Trophoblast cell (in vitro differentiated cells and primary cell): ENCODE data around the gene LRATD1.
A peak's percentile ranks its signal among the peaks of the same experiment; 100 is the strongest.

ENCODE experiments used
- DNase-seq, 2 donors: peaks; one replicate each; pipeline ENCODE4 v3.0.0-alpha.2; 2016
- H2AFZ ChIP-seq: 2 replicates; pipeline ENCODE4 v1.6.1; 2013; ENCODE audit warnings: low read length, moderate library complexity, mild to moderate bottlenecking; ENCODE audit not compliant: insufficient read depth, poor library complexity
- H2AK5ac ChIP-seq: 2 replicates; pipeline ENCODE4 v1.6.1; 2013; ENCODE audit warnings: mild to moderate bottlenecking, low read length
- H2BK120ac ChIP-seq: 2 replicates; pipeline ENCODE4 v1.6.1; 2013; ENCODE audit warnings: low read length, mild to moderate bottlenecking, moderate library complexity; ENCODE audit not compliant: insufficient read depth, poor library complexity
- H2BK12ac ChIP-seq: 2 replicates; pipeline ENCODE4 v1.6.1; 2013; ENCODE audit warnings: mild to moderate bottlenecking, low read length, moderate library complexity
- H2BK5ac ChIP-seq: 2 replicates; pipeline ENCODE4 v1.6.1; 2013; ENCODE audit warnings: low read length, low read depth, moderate library complexity, mild to moderate bottlenecking; ENCODE audit not compliant: poor library complexity
- H3K14ac ChIP-seq: 2 replicates; pipeline ENCODE4 v1.6.1; 2013; ENCODE audit warnings: mild to moderate bottlenecking, low read length
- H3K18ac ChIP-seq: 2 replicates; pipeline ENCODE4 v1.6.1; 2013; ENCODE audit warnings: mild to moderate bottlenecking, low read length
- H3K23ac ChIP-seq: 2 replicates; pipeline ENCODE4 v1.6.1; 2013; ENCODE audit warnings: low read length
- H3K27ac ChIP-seq: 2 replicates; pipeline ENCODE4 v1.5.1; 2013; ENCODE audit warnings: low read depth, mild to moderate bottlenecking, inconsistent platforms, low read length, moderate library complexity
- H3K27me3 ChIP-seq: 2 replicates; pipeline ENCODE4 v1.6.1; 2013; ENCODE audit warnings: inconsistent platforms, mild to moderate bottlenecking, low read length, moderate library complexity; ENCODE audit not compliant: insufficient read depth
- H3K36me3 ChIP-seq, 2 experiments: 1 replicate in 1 of 2; 2 replicates in 1 of 2; pipeline ENCODE4 v1.6.1; 2013; ENCODE audit warnings: low read length in 2 of 2, mild to moderate bottlenecking in 2 of 2, moderate library complexity in 1 of 2; ENCODE audit not compliant: insufficient read depth in 2 of 2, control insufficient read depth in 1 of 2
- H3K4ac ChIP-seq: 2 replicates; pipeline ENCODE4 v1.6.1; 2013; ENCODE audit warnings: low read depth, mild to moderate bottlenecking, low read length, moderate library complexity
- H3K4me1 ChIP-seq, 2 experiments: 1 replicate in 1 of 2; 2 replicates in 1 of 2; pipeline ENCODE4 v1.6.1; 2013; ENCODE audit warnings: low read length in 2 of 2, mild to moderate bottlenecking in 2 of 2, moderate library complexity in 1 of 2; ENCODE audit not compliant: insufficient read depth in 2 of 2, control insufficient read depth in 1 of 2
- H3K4me2 ChIP-seq: 2 replicates; pipeline ENCODE4 v1.6.1; 2013; ENCODE audit warnings: inconsistent platforms, mild to moderate bottlenecking, low read length, moderate library complexity
- H3K4me3 ChIP-seq: 2 replicates; pipeline ENCODE4 v1.5.1; 2013; ENCODE audit warnings: mild to moderate bottlenecking, low read depth, low read length, inconsistent platforms
- H3K79me1 ChIP-seq: one replicate; pipeline ENCODE4 v1.6.1; 2013; ENCODE audit warnings: low read length
- H3K79me2 ChIP-seq: 2 replicates; pipeline ENCODE4 v1.6.1; 2013; ENCODE audit warnings: low read length, mild to moderate bottlenecking; ENCODE audit not compliant: control insufficient read depth, insufficient read depth, poor library complexity
- H3K9ac ChIP-seq: 2 replicates; pipeline ENCODE4 v1.6.1; 2013; ENCODE audit warnings: mild to moderate bottlenecking, low read length
- H3K9me3 ChIP-seq: 2 replicates; pipeline ENCODE4 v1.6.1; 2013; ENCODE audit warnings: low read depth, mild to moderate bottlenecking, control low read depth, inconsistent platforms, low read length; ENCODE audit not compliant: insufficient read depth
- H4K12ac ChIP-seq: 2 replicates; pipeline ENCODE4 v1.6.1; 2013; ENCODE audit warnings: low read depth, mild to moderate bottlenecking, low read length, moderate library complexity
- H4K8ac ChIP-seq: 2 replicates; pipeline ENCODE4 v1.6.1; 2013; ENCODE audit warnings: low read depth, mild to moderate bottlenecking, low read length, moderate library complexity
- H4K91ac ChIP-seq: one replicate; pipeline ENCODE4 v1.6.1; 2013; ENCODE audit warnings: low read depth, mild to moderate bottlenecking, low read length, moderate library complexity
- WGBS: extraction: QIAGEN DNeasy Blood & Tissue Kit; methylation state at CpG from one replicate; pipeline ENCODE4 v1.1.7; 2013; ENCODE audit warnings: missing lambda C conversion rate; ENCODE audit not compliant: insufficient read length, insufficient coverage; ENCODE audit errors: extremely low coverage; 5-methylcytosine and 5-hydroxymethylcytosine counted together

Gene LRATD1

DNA sequence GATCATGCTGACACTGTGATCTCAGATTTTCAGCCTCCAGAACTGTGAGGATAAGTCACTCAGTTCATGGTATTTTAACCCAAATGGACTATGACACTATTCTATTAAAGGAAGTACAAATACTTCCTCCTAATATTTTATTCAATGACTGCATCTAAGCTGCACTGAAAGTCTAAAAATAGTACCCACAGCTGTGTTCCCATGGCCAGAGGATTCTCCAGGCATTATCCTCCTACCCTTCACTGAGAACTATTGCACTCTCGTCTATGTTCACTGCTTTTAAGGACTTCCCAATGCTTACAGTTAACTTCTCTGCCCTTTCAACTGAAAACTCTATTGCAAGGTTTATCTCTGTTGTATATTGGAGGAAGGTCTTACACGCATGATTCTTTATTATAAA lies 15.2 kb downstream of the LRATD1 start:
- H3K4me1 ChIP-seq, result no peaks in the 10 kb centered on the region
- no peak overlapping the region for H2BK12ac ChIP-seq
- H3K4ac ChIP-seq, result no peak overlapping the region
- H3K4me3 ChIP-seq, result no peak overlapping the region
- no peak overlapping the region for H3K9ac ChIP-seq
- no peak overlapping the region for H4K91ac ChIP-seq
- H4K12ac ChIP-seq, result no peak overlapping the region
- H2AK5ac ChIP-seq, result no peak overlapping the region
- H2AFZ ChIP-seq, result no peak overlapping the region
- no peak overlapping the region for H2BK5ac ChIP-seq
- H3K27ac ChIP-seq, result no peak overlapping the region
- no peak overlapping the region for H2BK120ac ChIP-seq
- no peak overlapping the region for H3K4me2 ChIP-seq
- H3K14ac ChIP-seq, result no peak overlapping the region
- no peak overlapping the region for H4K8ac ChIP-seq
- no peaks in the 10 kb centered on the region for H3K27me3 ChIP-seq
- H3K79me2 ChIP-seq, result no peaks in the 10 kb centered on the region
- H3K18ac ChIP-seq, result no peak overlapping the region
- H3K36me3 ChIP-seq, result no peaks in the 10 kb centered on the region
- H3K79me1 ChIP-seq, result no peaks in the 10 kb centered on the region
- no CpG with 5 or more reads among the region's 2 CpGs for WGBS
- DNase-seq, result no peak
- H3K23ac ChIP-seq, result no peak overlapping the region
- no peaks in the 10 kb centered on the region for H3K9me3 ChIP-seq

DNA sequence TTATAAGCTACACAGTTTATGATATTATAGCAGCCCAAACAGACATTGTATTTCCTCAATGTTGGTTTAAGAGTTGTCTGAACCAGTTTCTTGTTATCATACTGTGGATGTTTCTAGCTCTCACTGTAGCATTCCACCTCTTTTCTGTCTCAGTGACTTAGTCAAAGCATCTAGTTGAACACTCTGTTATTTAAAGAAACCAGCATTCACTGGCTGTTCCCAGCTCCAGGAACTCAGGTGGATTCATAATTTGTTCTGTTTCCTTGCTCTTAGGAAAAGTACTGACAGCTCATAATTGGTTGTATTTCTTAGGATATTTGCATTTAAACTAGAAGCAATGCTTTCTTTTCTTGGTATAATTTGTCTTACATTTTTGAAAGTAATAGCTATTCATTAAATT lies 17.5 kb downstream of the LRATD1 start:
- Histone ChIP-seq H3K18ac (no peak overlapping the region), H4K8ac (no peak overlapping the region), H3K79me2 (no peaks in the 10 kb centered on the region), H3K9me3 (no peaks in the 10 kb centered on the region), H2BK12ac (no peak overlapping the region), H2AFZ (no peak overlapping the region), H3K27me3 (no peaks in the 10 kb centered on the region), H3K27ac (no peak overlapping the region), H4K91ac (no peak overlapping the region), H3K9ac (no peak overlapping the region), H2BK5ac (no peak overlapping the region), H3K36me3 (no peaks in the 10 kb centered on the region), H3K4me1 (no peaks in the 10 kb centered on the region), H2AK5ac (no peak overlapping the region), H3K23ac (no peak overlapping the region), H3K4me3 (no peak overlapping the region), H4K12ac (no peak overlapping the region), H3K4ac (no peak overlapping the region), H3K4me2 (no peak overlapping the region), H3K14ac (no peak overlapping the region), H2BK120ac (no peak overlapping the region), H3K79me1 (no peaks in the 10 kb centered on the region)
- DNase-seq, result no peak

DNA sequence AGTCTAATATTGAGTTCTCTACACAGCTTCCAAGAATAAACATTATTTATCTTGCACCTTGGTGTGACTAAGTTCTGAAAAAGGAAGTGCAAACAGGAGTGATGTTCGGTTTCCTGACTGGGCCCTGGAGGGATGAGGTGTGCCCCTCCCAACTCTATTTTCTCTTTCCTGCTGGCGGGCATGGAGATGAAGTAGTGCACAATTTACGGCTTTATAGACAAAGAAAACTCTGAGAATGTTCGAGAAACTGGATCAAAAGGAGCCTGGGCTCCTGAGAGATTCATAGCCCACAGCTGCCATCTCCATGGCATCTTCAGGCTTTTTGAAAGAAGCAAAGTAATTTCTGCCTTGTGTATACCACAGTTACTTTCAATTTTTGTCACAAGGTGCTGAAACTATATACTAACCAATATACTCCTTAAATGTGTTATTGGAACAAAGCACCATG lies 22.3 kb downstream of the LRATD1 start:
- H3K4me3 ChIP-seq, result no peak overlapping the region
- no peaks in the 10 kb centered on the region for H3K79me1 ChIP-seq
- no peak overlapping the region for H3K9ac ChIP-seq
- H4K12ac ChIP-seq, result no peak overlapping the region
- no peak overlapping the region for H3K23ac ChIP-seq
- H3K27me3 ChIP-seq, result no peaks in the 10 kb centered on the region
- no peak overlapping the region for H2BK12ac ChIP-seq
- no peak overlapping the region for H3K4me2 ChIP-seq
- H3K9me3 ChIP-seq, result no peaks in the 10 kb centered on the region
- no peak overlapping the region for H4K91ac ChIP-seq
- H2BK120ac ChIP-seq, result no peak overlapping the region
- no peaks in the 10 kb centered on the region for H3K36me3 ChIP-seq
- H2AK5ac ChIP-seq, result no peak overlapping the region
- no peak overlapping the region for H3K4ac ChIP-seq
- H2AFZ ChIP-seq, result no peak overlapping the region
- no CpG with 5 or more reads among the region's 4 CpGs for WGBS
- H3K27ac ChIP-seq, result no peak overlapping the region
- no peak for DNase-seq
- no peak overlapping the region for H2BK5ac ChIP-seq
- H3K14ac ChIP-seq, result no peak overlapping the region
- H4K8ac ChIP-seq, result no peak overlapping the region
- H3K18ac ChIP-seq, result no peak overlapping the region
- no peaks in the 10 kb centered on the region for H3K4me1 ChIP-seq
- H3K79me2 ChIP-seq, result no peaks in the 10 kb centered on the region

DNA sequence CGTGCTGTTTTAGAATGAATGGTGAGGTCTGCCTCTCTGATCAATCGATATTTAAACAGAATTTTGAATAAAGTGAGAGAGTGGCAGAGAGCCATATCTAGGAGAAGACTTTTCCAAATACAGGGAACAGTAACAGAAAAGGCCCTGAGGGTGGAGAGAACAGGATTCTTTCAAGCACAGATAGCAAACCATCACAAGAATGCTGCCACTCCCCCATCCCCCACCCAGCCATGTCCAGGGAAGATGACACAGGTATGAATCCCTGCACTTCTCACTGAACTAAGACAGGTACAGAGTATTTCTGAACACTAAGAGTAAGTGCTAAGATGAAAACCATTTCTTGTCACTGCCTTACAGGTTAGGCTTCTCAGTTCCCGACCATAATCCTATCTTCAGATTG lies 23.6 kb downstream of the LRATD1 start:
- Histone ChIP-seq H3K27me3 (no peaks in the 10 kb centered on the region), H3K18ac (no peak overlapping the region), H4K8ac (no peak overlapping the region), H3K9ac (no peak overlapping the region), H3K4me3 (no peak overlapping the region), H2BK5ac (no peak overlapping the region), H4K12ac (no peak overlapping the region), H3K36me3 (no peaks in the 10 kb centered on the region), H3K4ac (no peak overlapping the region), H3K4me2 (no peak overlapping the region), H4K91ac (no peak overlapping the region), H3K27ac (no peak overlapping the region), H3K79me2 (no peaks in the 10 kb centered on the region), H3K79me1 (no peaks in the 10 kb centered on the region), H3K9me3 (no peaks in the 10 kb centered on the region), H2BK120ac (no peak overlapping the region), H2AFZ (no peak overlapping the region), H2AK5ac (no peak overlapping the region), H3K4me1 (no peaks in the 10 kb centered on the region), H2BK12ac (no peak overlapping the region), H3K14ac (no peak overlapping the region), H3K23ac (no peak overlapping the region)
- peak; percentile 63 to 75 for DNase-seq
- no CpG with 5 or more reads among the region's 3 CpGs for WGBS
